ENCODE measurements around the gene NFIB. TPM values are rescaled to one million over a fixed set of nuclear protein-coding genes. Genes with fewer than 3 reads are reported as not detected.

NFIB gene
- total RNA-seq, 1 donor from 2014 or later, result 9.4 TPM

DNA sequence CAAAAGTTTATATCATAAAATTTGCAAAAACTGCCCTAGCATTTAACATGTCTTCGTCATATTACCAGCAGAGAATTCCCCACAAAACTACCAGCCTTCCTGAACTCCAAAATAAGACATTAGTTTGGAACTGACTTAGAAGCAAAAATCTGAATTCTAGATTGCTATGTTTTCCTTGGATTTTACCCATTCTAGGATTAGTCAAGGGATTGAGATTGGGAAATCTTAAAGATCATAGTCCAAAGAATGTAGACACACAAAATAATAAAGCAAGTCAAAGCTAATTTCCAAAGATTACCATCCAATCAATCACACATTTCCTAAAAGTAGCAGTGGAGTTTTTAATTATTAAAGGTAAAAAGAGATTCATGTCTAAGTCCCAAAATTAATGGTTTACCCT, 138.2 kb downstream of the NFIB start:
- Histone ChIP-seq H3K79me2 (ENCODE audit: insufficient read depth, low read length) (peaks cover 12% of the 10 kb centered on the region), H2AFZ (ENCODE audit: low read depth, low read length) (no peak overlapping the region), H3K27me3 (ENCODE audit: insufficient read depth, low read length) (no peaks in the 10 kb centered on the region), H3K36me3 (ENCODE audit: insufficient read depth, low read length) (no peaks in the 10 kb centered on the region), H3K9me3 (ENCODE audit: insufficient read depth, low read depth, low read length) (no peaks in the 10 kb centered on the region), H3K9ac (ENCODE audit: low read length) (no peak overlapping the region), H3K27ac (ENCODE audit: low read depth, low read length) (no peak overlapping the region), H3K4me1 (ENCODE audit: insufficient read depth, low read length) (peaks cover 9% of the 10 kb centered on the region), H3K4me3 (ENCODE audit: insufficient read depth, low read depth, low read length) (no peak overlapping the region), H4K20me1 (ENCODE audit: insufficient read depth, low read length) (peaks cover 4% of the 10 kb centered on the region), H3K4me2 (ENCODE audit: low read length) (no peak overlapping the region)
- no peaks in the 10 kb centered on the region for H3K9me3 Mint-ChIP-seq (ENCODE audit: unreplicated experiment)
- TF ChIP-seq CTCF (IDR thresholded peaks at IDR 0.05; ENCODE audit: insufficient read depth, low read depth, low read length) (no peak), EZH2 (IDR thresholded peaks at IDR 0.05; ENCODE audit: insufficient read depth, low read length) (no peak)
- H3K4me1 Mint-ChIP-seq (ENCODE audit: low read depth, unreplicated experiment), result peaks cover 7% of the 10 kb centered on the region
- DNase-seq (ENCODE audit: low read depth), result no peak
- H3K4me3 Mint-ChIP-seq (ENCODE audit: unreplicated experiment), result no peak overlapping the region
- no peaks in the 10 kb centered on the region for H3K27me3 Mint-ChIP-seq (ENCODE audit: low read depth, unreplicated experiment)
- no peak overlapping the region for H3K27ac Mint-ChIP-seq (ENCODE audit: unreplicated experiment)
- no peaks in the 10 kb centered on the region for H3K36me3 Mint-ChIP-seq (ENCODE audit: low read depth, unreplicated experiment)
- FAIRE-seq, result no peak

GRCh38 chr9:14173713-14174112, 140.2 kb downstream of the NFIB start:
- Mint-ChIP-seq H3K4me1 (ENCODE audit: low read depth, unreplicated experiment) (peaks cover 7% of the 10 kb centered on the region), H3K27me3 (ENCODE audit: low read depth, unreplicated experiment) (no peaks in the 10 kb centered on the region), H3K36me3 (ENCODE audit: low read depth, unreplicated experiment) (no peaks in the 10 kb centered on the region), H3K9me3 (ENCODE audit: unreplicated experiment) (no peaks in the 10 kb centered on the region), H3K4me3 (ENCODE audit: unreplicated experiment) (no peak overlapping the region), H3K27ac (ENCODE audit: unreplicated experiment) (no peak overlapping the region)
- H3K27me3 ChIP-seq (ENCODE audit: insufficient read depth, low read length), result no peaks in the 10 kb centered on the region
- TF ChIP-seq EZH2 (IDR thresholded peaks at IDR 0.05; ENCODE audit: insufficient read depth, low read length), result no peak
- no peak for TF ChIP-seq CTCF (IDR thresholded peaks at IDR 0.05; ENCODE audit: insufficient read depth, low read depth, low read length)
- no peaks in the 10 kb centered on the region for H3K9me3 ChIP-seq (ENCODE audit: insufficient read depth, low read depth, low read length)
- no peak overlapping the region for H3K4me3 ChIP-seq (ENCODE audit: insufficient read depth, low read depth, low read length)
- no peak overlapping the region for H3K9ac ChIP-seq (ENCODE audit: low read length)
- no peak overlapping the region for H2AFZ ChIP-seq (ENCODE audit: low read depth, low read length)
- peaks cover 4% of the 10 kb centered on the region for H4K20me1 ChIP-seq (ENCODE audit: insufficient read depth, low read length)
- H3K4me1 ChIP-seq (ENCODE audit: insufficient read depth, low read length), result peaks cover 7% of the 10 kb centered on the region
- peaks cover 11% of the 10 kb centered on the region for H3K79me2 ChIP-seq (ENCODE audit: insufficient read depth, low read length)
- H3K36me3 ChIP-seq (ENCODE audit: insufficient read depth, low read length), result no peaks in the 10 kb centered on the region
- DNase-seq (ENCODE audit: low read depth) (no peak), FAIRE-seq (no peak)
- H3K4me2 ChIP-seq (ENCODE audit: low read length), result no peak overlapping the region
- no peak overlapping the region for H3K27ac ChIP-seq (ENCODE audit: low read depth, low read length)

DNA sequence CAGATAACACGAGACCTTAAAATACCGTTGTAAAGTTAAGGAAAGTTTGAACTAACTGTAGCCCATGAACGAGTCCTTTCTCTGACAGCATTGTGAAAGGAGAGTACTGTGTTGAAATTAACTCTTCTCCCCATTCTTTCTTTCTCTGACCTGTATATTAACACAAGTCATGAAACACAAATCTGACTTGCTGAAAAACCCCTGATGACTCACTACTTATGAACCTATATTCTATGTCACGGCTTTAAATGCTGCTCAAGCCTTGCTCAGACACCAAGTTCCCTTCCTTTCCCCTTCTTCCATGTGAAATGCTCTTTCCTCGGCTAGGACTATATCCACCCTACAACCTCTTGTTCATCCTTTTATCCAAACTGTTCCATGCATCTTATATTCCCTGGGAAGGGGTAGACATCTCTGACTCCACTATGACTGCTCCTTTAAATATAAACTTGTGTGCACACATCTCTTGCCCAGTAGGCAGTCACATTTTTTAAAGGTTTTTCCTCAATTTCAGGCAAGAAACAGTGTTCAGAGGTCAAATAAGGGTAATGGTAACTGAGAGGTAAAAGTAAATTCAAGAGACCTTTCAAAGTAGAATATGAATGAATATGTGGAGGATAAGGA, 142.9 kb downstream of the NFIB start:
- Mint-ChIP-seq H3K4me3 (ENCODE audit: unreplicated experiment) (no peak overlapping the region), H3K9me3 (ENCODE audit: unreplicated experiment) (no peaks in the 10 kb centered on the region), H3K36me3 (ENCODE audit: low read depth, unreplicated experiment) (no peaks in the 10 kb centered on the region), H3K27ac (ENCODE audit: unreplicated experiment) (no peak overlapping the region), H3K4me1 (ENCODE audit: low read depth, unreplicated experiment) (peaks cover 7% of the 10 kb centered on the region), H3K27me3 (ENCODE audit: low read depth, unreplicated experiment) (no peaks in the 10 kb centered on the region)
- H3K9me3 ChIP-seq (ENCODE audit: insufficient read depth, low read depth, low read length), result no peaks in the 10 kb centered on the region
- H3K9ac ChIP-seq (ENCODE audit: low read length), result no peak overlapping the region
- H3K27me3 ChIP-seq (ENCODE audit: insufficient read depth, low read length), result no peaks in the 10 kb centered on the region
- peaks cover 7% of the 10 kb centered on the region for H3K4me1 ChIP-seq (ENCODE audit: insufficient read depth, low read length)
- H3K4me2 ChIP-seq (ENCODE audit: low read length), result peak overlapping the region; percentile 22
- no peaks in the 10 kb centered on the region for H3K36me3 ChIP-seq (ENCODE audit: insufficient read depth, low read length)
- no peak overlapping the region for H2AFZ ChIP-seq (ENCODE audit: low read depth, low read length)
- H3K79me2 ChIP-seq (ENCODE audit: insufficient read depth, low read length), result peaks cover 15% of the 10 kb centered on the region
- no peak overlapping the region for H3K4me3 ChIP-seq (ENCODE audit: insufficient read depth, low read depth, low read length)
- no peak overlapping the region for H3K27ac ChIP-seq (ENCODE audit: low read depth, low read length)
- TF ChIP-seq EZH2 (IDR thresholded peaks at IDR 0.05; ENCODE audit: insufficient read depth, low read length) (no peak), CTCF (IDR thresholded peaks at IDR 0.05; ENCODE audit: insufficient read depth, low read depth, low read length) (no peak)
- no peak for FAIRE-seq
- peak; percentile 69 for DNase-seq (ENCODE audit: low read depth)
- H4K20me1 ChIP-seq (ENCODE audit: insufficient read depth, low read length), result peaks cover 8% of the 10 kb centered on the region
